ENCODE results near the gene CDH23. TPM values are rescaled to one million over a fixed set of nuclear protein-coding genes. Genes with fewer than 3 reads are reported as not detected.

The CDH23 gene
- total RNA-seq, 1 experiment from 2014 or later = 7.8 TPM

- no peak overlapping the region for H3K27ac ChIP-seq
- no peak for DNase-seq
- no peaks in the 10 kb centered on the region for H3K79me2 ChIP-seq (ENCODE audit: low read depth)
- ChIA-PET CTCF (no interaction called here), POLR2A (ENCODE audit: unreplicated experiment) (no interaction called here)
- H3K4me1 ChIP-seq (replicated peaks; ENCODE audit: insufficient read depth) = no peaks in the 10 kb centered on the region
- no peak for TF ChIP-seq CTCF (conservative IDR thresholded peaks at IDR 0.05)
- TF ChIP-seq EZH2 (IDR thresholded peaks at IDR 0.05; ENCODE audit: low read depth) = no peak
- intact Hi-C loops (cut with micrococcal nuclease; ENCODE audit: unreplicated experiment) = no loop called here
- no peak overlapping the region for H2AFZ ChIP-seq
- no peaks in the 10 kb centered on the region for H3K36me3 ChIP-seq (ENCODE audit: low read depth)
- no peak overlapping the region for H3K4me2 ChIP-seq
- H3K4me3 ChIP-seq = no peak overlapping the region
- H3K9me3 ChIP-seq (ENCODE audit: insufficient read depth, low read depth) = no peaks in the 10 kb centered on the region
- no peaks in the 10 kb centered on the region for H4K20me1 ChIP-seq (ENCODE audit: insufficient read depth)
- no peaks in the 10 kb centered on the region for H3K9me2 ChIP-seq (ENCODE audit: insufficient read depth)
- no peaks in the 10 kb centered on the region for H3F3A ChIP-seq (ENCODE audit: insufficient read depth, low read depth)
- H3K27me3 ChIP-seq (ENCODE audit: insufficient read depth, low read depth) = no peaks in the 10 kb centered on the region
- no TSS peak for BruUV-seq (replicated peaks)
Measured at GRCh38 chr10:71529207-71529827, 132.6 kb downstream of the CDH23 start.

- H3F3A ChIP-seq (ENCODE audit: insufficient read depth, low read depth) = no peaks in the 10 kb centered on the region
- no peak for DNase-seq
- H2AFZ ChIP-seq = no peak overlapping the region
- no peaks in the 10 kb centered on the region for H3K9me2 ChIP-seq (ENCODE audit: insufficient read depth)
- no peak overlapping the region for H3K4me3 ChIP-seq
- ChIA-PET POLR2A (ENCODE audit: unreplicated experiment) (no interaction called here), CTCF (no interaction called here)
- H3K27me3 ChIP-seq (ENCODE audit: insufficient read depth, low read depth) = no peaks in the 10 kb centered on the region
- H3K4me2 ChIP-seq = no peak overlapping the region
- H3K4me1 ChIP-seq (replicated peaks; ENCODE audit: insufficient read depth) = no peaks in the 10 kb centered on the region
- BruUV-seq (replicated peaks) = no TSS peak
- TF ChIP-seq CTCF (conservative IDR thresholded peaks at IDR 0.05) = no peak
- TF ChIP-seq EZH2 (IDR thresholded peaks at IDR 0.05; ENCODE audit: low read depth) = no peak
- intact Hi-C loops (cut with micrococcal nuclease; ENCODE audit: unreplicated experiment) = no loop called here
- H3K9me3 ChIP-seq (ENCODE audit: insufficient read depth, low read depth) = no peaks in the 10 kb centered on the region
- no peaks in the 10 kb centered on the region for H4K20me1 ChIP-seq (ENCODE audit: insufficient read depth)
- H3K36me3 ChIP-seq (ENCODE audit: low read depth) = no peaks in the 10 kb centered on the region
- H3K79me2 ChIP-seq (ENCODE audit: low read depth) = no peaks in the 10 kb centered on the region
- no peak overlapping the region for H3K27ac ChIP-seq
Measured at GRCh38 chr10:71530781-71531180, 134.1 kb downstream of the CDH23 start.

GRCh38 chr10:71531485-71532446 is 135.0 kb downstream of the CDH23 start:
- ChIA-PET POLR2A (ENCODE audit: unreplicated experiment) (no interaction called here), CTCF (interaction anchor here (0.6 kb wide), 1 partner anchor 516 kb away, joined by 3 read pairs; no protein-coding TSS in a partner anchor)
- H2AFZ ChIP-seq = no peak overlapping the region
- no peak overlapping the region for H3K4me2 ChIP-seq
- no TSS peak for BruUV-seq (replicated peaks)
- no peak overlapping the region for H3K27ac ChIP-seq
- intact Hi-C loops (cut with micrococcal nuclease; ENCODE audit: unreplicated experiment) = no loop called here
- no peak for TF ChIP-seq EZH2 (IDR thresholded peaks at IDR 0.05; ENCODE audit: low read depth)
- H3K9me3 ChIP-seq (ENCODE audit: insufficient read depth, low read depth) = no peaks in the 10 kb centered on the region
- DNase-seq = no peak
- H3K9me2 ChIP-seq (ENCODE audit: insufficient read depth) = no peaks in the 10 kb centered on the region
- no peaks in the 10 kb centered on the region for H3K27me3 ChIP-seq (ENCODE audit: insufficient read depth, low read depth)
- no peaks in the 10 kb centered on the region for H4K20me1 ChIP-seq (ENCODE audit: insufficient read depth)
- H3K79me2 ChIP-seq (ENCODE audit: low read depth) = no peaks in the 10 kb centered on the region
- H3K4me1 ChIP-seq (replicated peaks; ENCODE audit: insufficient read depth) = no peaks in the 10 kb centered on the region
- H3F3A ChIP-seq (ENCODE audit: insufficient read depth, low read depth) = no peaks in the 10 kb centered on the region
- no peak overlapping the region for H3K4me3 ChIP-seq
- H3K36me3 ChIP-seq (ENCODE audit: low read depth) = no peaks in the 10 kb centered on the region
